NCI-H1417 (cell line): ENCODE data around the gene SPATA24.
"Not testable (repeated sequence)": the region's sequence is repeated elsewhere in the genome, so short reads cannot be mapped to it uniquely, and the experiment has no call there.

Experiments
- DNase-seq, 3 experiments: peaks; one replicate each; lab custom pipeline; 2025; lab: John Stamatoyannopoulos, UW

The SPATA24 gene

DNA sequence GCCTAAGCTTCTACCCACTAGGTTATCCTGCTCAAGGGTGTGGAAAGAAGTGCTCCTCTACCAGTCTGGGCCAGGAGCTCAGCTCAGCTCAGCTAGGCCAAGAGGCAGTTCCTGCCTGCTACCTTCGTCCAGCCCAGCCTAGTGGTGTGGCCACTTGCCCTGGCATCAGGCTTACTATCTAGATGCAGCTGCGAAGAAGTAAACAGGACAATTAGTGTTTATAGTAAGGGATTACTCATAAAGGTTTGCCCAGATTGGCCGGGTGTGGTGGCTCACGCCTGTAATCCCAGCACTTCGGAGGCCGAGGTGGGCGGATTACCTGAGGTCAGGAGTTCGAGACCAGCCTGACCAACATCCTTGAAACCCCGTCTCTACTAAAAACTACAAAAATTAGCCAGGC, 12.8 kb upstream of the SPATA24 start:
- DNase-seq: no peak

DNA sequence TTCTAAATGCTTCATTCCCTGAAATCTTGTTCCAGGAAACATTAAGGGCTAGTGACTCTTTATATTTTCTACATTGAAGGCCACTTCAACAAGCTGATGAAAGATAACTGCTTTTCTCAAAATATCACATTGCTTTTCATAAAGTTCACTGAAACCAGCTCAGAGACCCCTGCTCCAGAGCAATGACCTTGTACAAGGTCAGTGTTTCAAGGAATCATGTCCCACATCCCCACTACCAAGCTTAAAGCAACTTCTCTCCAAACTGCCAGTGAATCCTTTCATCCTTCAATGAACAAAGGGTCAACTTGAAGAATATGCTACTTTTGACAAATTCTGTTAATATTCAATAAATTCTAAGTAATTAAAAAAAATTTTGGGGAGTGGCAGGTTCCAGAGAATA, 12.0 kb upstream of the SPATA24 start:
- no peak for DNase-seq

DNA sequence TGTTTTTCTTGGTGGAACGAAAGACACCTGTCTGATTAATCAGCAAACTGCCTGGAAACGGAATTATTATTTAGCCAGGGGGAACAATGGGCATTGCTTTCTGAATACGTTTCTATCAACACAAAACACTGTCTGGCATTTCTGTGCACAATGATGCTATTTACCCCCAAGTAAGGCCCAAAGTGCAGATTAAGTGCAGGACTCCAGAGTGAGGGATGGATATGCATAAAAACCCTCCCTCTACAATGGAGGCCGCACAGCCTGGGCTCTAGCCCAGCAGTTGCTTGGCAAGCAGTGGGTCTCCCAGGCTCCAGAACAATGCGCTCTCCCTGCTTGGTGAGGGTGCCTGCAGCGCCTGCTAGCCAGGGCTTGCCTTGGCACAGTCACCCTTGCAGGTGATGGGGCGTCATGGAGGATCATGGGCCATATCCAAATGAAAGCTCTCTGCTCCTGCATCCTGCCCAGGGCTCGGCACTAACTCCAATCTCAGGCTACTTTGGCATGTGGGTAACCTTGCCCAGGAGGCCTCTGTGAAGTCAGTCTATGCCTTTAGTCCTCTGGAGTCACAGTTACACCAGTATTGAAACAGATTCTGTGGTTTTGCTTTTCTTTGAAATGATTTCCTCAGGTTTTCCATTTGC, 11.5 kb upstream of the SPATA24 start:
- DNase-seq: no peak

DNA sequence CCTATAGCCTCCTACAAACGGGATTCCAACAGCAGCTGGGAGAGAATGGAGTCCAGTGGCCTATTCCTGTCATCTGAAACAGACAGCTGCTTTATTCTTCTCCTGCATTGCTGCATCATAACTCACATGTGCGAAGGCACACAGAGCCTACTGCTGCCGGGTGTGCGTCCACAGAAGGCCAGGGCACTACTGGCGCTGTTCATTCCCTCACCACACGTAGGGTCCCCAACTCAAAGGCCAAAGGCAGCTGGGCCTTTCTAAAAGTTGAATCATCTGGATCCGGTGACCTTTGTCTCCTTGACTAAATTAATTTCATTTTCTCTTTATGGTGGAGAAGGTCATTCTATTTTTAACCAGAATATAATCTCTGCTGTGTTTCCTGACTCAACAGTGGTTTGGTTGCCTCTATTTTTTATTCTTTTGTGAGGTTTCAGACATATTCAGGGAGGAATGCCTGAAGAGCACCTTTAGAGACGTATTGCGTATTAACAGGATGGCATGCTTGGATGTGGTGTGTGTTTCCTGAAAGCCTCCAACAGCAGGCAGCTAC, 10.8 kb upstream of the SPATA24 start:
- no peak for DNase-seq

DNA sequence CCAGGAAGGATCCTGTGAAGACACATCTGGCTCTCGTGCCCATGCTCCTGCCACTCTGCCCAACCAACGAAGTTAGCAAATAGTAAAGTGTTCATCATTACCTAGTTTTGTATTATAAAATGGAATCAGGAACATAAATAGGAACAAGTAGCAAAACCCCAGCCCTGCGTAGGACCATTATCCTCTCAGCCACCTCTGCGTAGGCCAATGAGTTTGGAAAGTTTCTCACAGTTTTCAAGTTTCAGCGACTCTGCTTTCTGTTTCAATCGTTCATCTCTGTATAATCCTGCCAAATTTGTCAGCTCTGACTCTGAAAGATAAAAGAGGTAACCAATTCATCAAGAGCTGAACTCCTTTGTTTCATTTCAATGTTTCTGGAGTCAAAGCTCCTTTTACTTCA, 10.1 kb upstream of the SPATA24 start:
- DNase-seq: no peak

DNA sequence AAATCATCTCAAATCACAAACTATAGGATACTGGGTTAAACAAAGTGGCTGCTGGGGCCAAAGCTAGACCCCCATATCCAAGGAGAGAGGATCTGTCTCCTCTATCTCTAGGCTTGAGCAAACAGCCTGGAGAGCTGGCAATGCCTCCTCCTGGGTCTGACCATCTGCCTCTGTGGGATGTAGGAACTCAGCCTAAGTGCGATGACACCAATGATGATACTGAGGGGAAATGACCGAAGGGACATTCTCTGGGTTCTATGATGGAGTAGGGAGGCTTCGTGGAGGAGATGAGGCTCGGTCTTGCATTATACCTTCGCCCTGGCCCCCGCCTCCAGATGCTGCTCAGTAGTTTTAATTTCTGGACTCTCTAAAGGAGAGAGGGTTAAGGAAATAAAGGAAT, 9.3 kb upstream of the SPATA24 start:
- DNase-seq: no peak

DNA sequence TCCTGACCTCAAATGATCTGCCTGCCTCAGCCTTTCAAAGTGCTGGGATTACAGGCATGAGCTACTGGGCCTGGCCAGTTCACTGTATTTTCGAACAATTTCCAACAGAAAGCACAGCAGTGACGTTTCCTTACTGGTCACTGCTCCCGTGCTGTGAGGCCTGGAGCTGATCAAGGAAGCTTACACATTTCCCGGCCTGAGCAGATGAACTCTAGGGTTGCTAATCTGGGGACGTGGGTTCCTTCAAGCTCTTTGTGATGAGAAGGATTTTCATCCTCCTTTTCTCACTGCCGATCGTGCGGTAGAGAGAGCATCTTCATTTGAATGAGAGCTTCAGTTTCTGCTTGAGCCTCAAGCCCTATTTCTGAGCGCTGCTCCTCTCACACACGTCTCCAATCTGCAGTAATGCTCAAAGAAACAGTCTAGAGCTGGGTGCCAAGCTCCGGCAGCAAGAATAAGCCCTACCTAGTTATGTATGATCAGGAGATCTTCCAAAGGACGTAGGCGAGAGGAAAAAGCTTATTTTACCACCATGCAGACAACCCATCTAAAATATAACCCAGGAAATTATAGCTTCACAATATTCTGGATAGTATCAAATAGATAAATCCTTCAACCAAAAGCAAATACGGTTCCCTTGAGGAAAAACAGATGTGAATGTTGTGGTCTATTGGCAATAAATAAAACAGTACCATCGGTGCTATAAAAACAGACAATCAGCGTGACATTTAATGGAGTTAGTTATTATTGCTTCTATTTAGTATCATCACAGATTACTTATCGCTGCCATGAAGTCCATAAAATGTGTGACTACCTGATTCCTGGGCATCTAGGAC, 7.3 kb upstream of the SPATA24 start:
- DNase-seq: no peak

DNA sequence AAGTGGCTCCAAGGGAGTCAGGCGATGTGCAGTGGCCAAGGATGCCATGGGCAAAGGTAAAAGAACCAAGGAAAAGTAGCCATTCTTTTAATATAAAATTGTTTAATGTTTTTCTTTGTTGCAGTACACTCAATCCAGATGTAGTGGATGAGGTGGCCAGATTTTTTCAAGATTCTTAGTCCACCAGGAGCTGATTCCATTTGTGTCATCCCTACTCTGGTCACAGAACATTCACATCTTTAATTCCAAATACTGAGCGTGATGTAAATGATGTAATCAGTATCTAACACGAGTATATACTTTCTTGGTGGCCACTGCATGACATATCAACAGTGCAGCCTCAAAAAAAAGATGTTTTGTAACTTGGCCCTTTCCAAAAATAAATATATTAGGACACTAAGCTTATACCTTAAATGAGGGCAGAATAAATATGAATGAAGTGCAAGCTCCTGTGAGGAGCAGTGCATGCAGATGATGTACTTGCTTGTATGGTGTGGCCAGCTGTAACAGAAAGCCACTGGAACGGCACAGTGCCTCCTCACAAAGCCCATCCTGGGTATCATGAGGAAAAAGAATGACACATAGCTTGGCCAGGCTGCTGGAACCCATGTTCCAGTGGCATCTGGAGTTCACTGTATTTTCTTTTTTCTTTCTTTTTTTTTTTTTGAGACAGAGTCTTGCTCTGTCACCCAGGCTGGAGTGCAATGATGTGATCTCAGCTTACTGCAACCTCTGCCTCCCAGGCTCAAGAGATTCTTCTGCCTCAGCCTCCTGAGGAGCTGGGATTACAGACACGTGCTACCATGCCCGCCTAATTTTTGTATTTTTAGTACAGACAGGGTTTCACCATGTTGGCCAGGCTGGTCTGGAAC, 6.5 kb upstream of the SPATA24 start:
- DNase-seq: no peak

DNA sequence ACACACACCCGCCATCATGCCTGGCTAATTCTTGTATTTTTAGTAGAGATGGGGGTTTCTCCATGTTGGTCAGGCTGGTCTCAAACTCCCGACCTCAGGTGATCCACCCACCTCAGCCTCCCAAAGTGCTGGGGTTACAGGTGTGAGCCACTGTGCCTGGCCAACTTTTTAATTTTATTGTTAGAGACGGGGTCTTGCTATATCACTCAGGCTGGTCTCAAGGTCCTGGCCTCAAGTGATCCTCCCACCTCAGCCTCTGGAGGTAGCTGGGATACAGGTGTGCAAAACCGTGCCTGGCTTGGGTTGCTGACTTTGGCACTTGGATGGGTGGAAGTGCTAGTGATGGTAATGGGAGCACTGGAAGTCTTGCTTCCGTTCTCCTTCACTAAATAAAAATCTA, 5.2 kb upstream of the SPATA24 start:
- DNase-seq: not testable (repeated sequence)

DNA sequence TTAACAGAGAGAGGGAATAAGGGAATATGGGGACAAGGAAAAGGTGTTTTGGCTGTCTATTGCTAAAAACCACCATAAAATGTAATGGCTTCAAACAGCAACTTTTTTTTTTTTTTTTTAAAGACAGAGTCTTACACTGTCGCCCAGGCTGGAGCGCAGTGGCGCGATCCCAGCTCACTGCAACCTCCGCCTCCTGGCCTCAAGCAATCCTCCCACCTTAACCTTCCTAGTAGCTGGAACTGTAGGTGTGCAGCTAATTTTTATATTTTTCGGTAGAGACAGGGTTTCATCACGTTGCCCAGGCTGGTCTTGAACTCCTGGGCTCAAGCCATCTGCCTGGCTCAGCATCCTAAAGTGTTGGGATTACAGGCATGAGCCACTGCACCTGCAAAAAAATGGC, 4.3 kb upstream of the SPATA24 start:
- DNase-seq: no peak

DNA sequence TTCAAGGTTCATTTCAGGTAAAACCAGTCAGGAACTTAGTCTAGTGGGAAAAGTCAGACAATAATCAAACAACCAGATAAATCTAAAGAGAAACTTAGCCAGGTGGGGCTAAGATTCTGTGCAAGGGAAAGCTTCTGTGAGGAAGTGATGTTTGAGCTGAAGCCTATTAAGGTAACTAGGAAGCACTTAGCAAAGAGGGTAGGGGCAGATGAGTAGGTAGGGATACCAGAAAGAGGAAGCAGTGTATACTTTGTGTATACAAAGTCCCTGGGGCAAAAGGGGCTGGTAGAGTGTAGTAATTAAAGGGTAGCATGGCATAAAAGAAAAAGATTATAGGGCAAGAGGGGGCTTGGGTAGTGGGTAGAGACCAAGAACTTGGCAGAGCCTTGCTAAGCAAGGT, 3.6 kb upstream of the SPATA24 start:
- DNase-seq: no peak

DNA sequence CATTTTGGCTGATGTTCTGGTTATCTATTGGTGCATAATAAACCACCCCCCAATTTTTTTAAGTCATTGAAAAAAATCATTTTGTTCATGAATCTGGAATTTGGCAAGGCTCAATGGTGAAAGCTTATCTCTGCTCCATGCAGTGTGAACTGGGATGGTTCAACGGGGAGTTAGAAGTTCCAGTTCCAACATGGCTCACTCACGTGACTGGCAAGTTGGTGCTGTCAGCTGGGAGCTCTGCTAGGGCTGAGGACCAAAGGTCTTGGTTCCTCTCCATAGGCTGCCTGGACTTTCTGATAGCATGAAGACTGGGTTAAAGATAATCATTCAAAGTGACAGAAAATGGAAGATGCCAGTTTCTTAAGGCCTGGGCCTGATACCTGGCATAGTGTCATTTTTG, 3.1 kb upstream of the SPATA24 start:
- DNase-seq: no peak

DNA sequence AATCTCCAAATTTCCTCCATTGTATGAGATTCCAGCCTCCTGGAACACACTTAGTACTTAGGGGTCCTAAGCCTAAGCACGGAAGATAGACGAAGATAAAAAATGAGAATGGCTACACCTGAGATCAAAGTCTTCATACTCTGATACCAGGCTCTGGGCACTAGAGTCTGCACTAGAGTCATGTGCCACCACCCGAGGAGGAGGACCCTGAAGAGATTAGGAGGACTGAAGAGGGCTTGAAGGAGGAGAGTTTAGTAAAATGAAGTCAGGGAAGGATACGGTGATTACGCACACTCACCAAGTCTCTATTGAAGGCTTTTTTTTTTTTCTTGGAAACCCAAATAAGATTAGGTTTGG, 573 bp upstream of the SPATA24 start:
- DNase-seq: peak in 1 of 3 experiments; percentile 35

DNA sequence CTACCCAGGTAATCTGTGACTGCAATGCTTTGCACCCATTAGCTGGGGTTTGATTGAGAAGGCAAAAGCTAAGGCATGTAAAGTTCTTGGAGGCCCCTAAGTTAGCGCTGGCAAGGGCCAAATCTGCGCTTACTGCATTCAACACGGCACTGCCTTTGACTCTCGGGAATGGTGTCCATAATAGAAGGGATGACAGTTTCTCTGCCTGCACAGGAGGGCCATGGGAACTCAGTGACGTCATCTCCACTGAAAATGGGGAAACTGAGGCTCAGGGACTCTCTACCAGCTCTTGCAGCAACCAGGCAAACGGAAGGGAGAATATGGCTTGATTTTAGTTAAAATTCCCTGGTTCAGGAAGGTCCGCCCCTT, 487 bp downstream of the SPATA24 start:
- no peak for DNase-seq

DNA sequence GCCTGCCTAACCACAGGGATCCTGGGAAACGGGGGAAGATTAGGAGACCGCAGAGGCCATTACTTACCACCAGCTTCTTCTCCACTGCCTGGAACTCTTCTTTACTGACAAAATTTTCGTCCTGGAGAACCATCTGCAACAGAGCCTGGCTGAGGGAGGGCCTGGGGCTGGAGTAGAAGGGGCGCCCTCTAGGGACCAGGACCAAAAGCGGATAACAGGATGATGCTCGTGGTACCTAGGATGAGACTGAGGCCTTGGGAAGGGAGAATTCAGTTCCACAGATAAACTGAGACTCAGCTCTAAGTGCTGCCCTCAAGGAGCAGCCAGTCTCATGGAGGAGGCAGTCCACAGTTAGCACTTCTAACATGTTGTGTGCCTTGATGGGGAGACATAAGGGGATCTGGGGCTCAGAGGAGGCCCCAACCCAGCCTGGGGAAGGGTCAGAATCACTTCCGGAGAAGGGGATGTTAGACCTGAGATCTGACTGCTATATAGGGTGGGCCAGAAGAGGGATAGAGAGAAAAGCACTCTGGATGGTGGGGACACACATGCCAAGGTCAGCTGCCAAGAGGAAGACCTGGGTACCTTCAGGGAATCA, 1.2 kb downstream of the SPATA24 start:
- no peak for DNase-seq

DNA sequence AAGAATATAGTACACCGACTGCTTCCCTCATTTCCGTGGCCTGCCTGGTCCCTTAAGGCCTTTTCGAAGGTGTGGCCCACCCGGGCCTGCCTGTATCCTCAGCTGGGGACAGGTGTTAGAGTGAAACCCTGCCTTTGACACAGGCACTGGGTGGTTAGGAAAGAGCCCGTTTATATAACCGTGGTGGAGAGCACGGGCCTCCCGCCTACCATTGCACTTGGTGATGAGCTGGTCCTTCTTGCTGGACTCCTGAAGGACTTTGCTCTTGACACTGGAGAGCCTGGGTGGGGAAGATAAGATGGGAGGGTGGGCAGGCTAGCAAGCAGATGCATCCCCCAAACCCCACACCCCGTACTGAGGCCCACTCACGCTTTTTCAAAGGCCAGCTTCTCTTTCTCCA, 2.3 kb downstream of the SPATA24 start:
- DNase-seq: no peak

DNA sequence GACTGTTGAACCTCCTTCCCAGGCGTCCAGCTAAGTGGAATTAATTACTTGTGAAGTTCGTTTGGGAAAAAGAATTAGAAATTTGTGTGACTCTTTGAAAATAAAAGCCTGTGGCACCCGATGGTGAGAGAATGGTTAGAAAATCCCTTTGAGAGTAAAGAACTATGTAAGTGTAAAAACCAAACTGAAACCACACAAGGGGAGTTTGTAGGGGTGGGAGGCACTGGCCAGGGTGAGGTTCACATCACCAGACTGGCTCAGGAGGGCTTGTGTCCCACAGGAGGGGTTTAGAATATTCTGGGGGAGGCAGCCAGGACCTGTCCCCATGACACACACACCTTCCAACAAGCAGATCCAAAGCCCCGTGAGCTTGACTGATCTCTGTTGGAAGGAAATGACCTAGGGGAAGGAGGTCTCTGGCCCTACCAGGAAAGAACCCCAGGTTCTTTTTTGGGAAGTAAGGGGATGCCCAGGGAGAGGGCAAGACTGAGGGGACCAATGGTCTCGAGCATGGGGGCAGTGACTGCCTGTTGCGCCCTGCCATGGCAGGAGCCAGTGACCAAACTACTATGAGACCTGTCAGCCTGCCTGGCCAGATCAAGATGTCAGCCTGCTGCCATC, 4.3 kb downstream of the SPATA24 start:
- no peak for DNase-seq

DNA sequence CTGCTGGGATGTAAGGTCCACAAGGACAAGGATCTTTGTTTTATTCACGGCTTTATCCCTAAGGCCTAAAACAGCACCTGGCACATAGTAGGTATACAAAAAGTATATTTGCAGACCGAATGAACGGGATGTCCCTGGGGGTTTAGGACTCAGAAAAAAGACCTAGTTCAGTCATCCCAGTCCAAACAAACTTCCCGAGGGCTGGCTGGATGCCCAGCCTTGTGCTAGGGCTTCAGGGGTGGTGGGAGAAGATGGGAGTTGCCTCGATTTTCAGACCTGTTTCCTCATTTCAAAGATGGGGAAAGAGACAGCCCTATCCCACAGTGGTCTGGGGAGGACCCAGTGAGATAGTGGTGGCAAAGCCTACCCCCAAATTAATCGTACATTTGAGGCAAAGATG, 6.0 kb downstream of the SPATA24 start:
- DNase-seq: no peak

DNA sequence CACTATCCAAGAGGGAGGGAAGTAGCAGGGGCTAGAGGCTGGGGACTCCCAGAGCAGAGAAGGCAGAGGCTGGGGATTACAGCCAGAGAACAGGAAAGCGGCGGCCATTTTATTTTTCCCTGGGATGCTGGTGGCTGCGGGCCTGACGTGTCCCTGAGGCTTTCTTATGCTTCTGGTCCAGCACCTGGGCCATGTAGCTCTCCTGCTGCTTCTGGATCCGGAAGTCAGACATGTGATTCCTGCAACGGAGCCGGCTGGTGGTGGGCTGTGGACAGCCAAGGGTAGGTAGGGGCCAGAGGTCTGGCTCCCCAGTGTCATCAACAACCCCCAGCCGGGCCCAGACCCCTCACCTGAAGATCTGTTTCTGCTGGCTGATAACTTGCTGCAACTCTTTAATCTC, 7.2 kb downstream of the SPATA24 start:
- DNase-seq: no peak

DNA sequence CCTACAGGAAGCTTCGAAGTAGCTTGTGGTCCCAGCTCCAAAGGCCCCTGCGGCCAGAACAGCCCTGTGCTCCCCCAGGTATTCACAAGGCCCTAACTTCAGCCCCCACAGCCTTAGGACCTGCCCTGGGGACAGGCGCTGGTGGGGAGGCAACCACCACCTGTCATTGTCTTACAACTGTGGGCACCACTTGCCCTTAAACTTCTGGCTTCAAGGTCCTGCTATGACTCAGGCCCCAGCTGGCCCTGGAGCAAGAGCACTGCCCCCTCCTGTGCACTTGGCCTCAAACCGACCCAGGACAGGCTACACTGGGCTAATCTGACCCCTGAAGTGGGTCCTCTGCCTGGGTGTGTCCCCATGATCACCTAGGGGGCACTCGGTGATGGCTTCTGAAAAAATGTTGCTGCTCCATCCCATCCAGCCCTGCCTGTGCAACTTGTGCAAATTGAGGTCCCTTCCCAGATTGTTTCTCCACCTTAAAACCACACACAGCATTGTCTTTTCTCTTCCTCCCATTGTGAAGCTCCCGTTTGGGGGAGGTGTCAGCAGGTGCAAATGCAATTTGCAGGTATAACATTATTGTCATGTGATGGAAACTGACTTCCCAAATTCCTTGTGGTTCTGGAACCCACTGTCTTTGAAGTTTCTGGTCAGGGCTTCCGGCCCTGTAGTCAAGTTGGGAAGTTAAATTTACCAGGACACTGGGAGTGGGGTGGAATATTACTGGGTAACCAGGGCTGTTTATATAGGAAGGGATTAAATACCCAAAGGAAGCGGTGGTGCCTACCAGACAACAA, 7.8 kb downstream of the SPATA24 start:
- no peak for DNase-seq
